Erythroblast (primary cell): ENCODE data around the gene ZNF407.

Experiments
- DNase-seq, 2 experiments: peaks; one replicate each; lab custom pipeline; 2025; lab: John Stamatoyannopoulos, UW
- GATA1 ChIP-seq: IDR thresholded peaks from 2 replicates; pipeline ENCODE4 v1.6.1; 2011; ENCODE audit warnings: low read depth, mild to moderate bottlenecking, control low read depth, low read length, moderate library complexity
- POLR2A ChIP-seq: IDR thresholded peaks from 2 replicates; pipeline ENCODE4 v1.6.1; 2011; ENCODE audit warnings: mild to moderate bottlenecking, low read length

The ZNF407 gene

DNA sequence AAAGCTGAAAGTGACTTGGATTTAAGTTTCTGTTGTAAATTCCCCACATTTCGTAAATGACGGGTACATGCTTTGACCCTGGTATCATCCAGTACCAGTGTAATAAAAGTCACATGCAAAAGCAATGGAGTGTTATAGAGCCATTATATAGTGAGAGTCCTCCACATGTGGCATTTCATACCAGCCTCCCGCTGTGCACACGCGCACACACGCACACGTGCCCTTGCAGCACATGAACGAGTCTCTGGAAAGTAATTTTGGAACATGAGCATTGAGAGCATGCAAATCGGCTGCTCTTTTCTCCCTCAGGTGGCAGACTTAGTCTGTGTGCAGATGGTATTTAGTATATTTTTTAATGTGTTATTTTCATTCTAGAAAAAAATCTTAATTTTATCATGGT lies 198.1 kb downstream of the ZNF407 start:
- no peak for TF ChIP-seq GATA1
- no peak for TF ChIP-seq POLR2A
- no peak for DNase-seq

DNA sequence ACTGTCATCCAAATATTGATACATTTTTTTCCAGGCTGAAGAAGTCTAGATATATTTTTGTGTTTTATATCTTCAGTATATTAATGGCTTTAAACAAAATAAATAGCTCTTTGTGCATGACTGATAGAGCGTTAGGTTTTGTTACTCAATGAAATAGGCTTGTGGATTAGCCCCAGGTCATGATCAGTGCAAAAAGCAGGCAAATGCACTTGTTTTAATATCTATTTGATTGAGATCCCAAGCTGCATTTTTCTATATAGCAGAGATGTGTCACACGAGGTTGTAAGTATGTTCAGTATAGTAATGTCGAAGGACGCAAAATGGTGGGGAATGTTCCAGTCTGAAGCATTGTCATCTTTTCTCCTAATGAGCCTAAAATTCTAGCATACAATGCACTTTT lies 198.5 kb downstream of the ZNF407 start:
- no peak for DNase-seq
- no peak for TF ChIP-seq POLR2A
- no peak for TF ChIP-seq GATA1

GRCh38 chr18:74796841-74797576 lies 199.3 kb downstream of the ZNF407 start:
- no peak for TF ChIP-seq GATA1
- TF ChIP-seq POLR2A, result no peak
- no peak for DNase-seq

DNA sequence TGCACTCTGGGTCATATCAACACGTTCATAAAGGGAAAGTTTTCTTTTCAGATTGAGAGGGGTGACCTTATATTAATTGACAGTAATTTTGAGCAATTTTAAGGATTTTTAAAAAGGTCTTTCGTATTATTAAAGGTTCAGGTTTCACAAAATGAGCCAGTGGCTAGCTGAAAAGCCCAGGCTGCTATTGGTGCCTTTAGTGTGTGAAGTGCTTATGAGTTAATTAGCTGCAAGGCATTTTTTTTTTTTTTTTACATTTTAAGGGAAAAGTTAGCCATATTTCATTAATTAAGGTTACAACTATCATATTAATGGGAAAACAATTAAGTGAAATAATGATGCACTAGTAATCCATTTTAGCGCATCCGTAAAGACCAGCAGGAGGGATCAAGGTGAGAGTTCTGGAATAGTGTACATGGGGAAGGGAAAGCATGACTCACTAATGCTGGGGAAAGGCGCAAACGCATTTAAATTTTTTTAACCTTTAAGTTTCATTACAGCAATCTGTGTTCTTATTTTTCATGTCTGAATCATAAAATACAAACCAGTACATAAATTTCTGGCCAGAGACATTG lies 200.0 kb downstream of the ZNF407 start:
- no peak for DNase-seq
- TF ChIP-seq POLR2A, result no peak
- no peak for TF ChIP-seq GATA1

GRCh38 chr18:74799542-74799941 lies 201.9 kb downstream of the ZNF407 start:
- DNase-seq, result no peak
- TF ChIP-seq GATA1, result no peak
- no peak for TF ChIP-seq POLR2A

- no peak for TF ChIP-seq GATA1
- no peak for TF ChIP-seq POLR2A
- no peak for DNase-seq
Measured at GRCh38 chr18:74800098-74800497, 202.4 kb downstream of the ZNF407 start.

- DNase-seq, result no peak
- TF ChIP-seq POLR2A, result no peak
- TF ChIP-seq GATA1, result no peak
Measured at GRCh38 chr18:74803117-74803516, 205.4 kb downstream of the ZNF407 start.

GRCh38 chr18:74803769-74804168 lies 206.1 kb downstream of the ZNF407 start:
- DNase-seq, result no peak
- no peak for TF ChIP-seq GATA1
- no peak for TF ChIP-seq POLR2A

- TF ChIP-seq POLR2A (no peak), GATA1 (no peak)
- no peak for DNase-seq
Measured at GRCh38 chr18:74804677-74805076, 207.0 kb downstream of the ZNF407 start.

- DNase-seq, result no peak
- TF ChIP-seq GATA1 (no peak), POLR2A (no peak)
Measured at GRCh38 chr18:74806073-74806472, 208.4 kb downstream of the ZNF407 start.

GRCh38 chr18:74806700-74807416 lies 209.2 kb downstream of the ZNF407 start:
- no peak for DNase-seq
- no peak for TF ChIP-seq POLR2A
- TF ChIP-seq GATA1, result no peak

DNA sequence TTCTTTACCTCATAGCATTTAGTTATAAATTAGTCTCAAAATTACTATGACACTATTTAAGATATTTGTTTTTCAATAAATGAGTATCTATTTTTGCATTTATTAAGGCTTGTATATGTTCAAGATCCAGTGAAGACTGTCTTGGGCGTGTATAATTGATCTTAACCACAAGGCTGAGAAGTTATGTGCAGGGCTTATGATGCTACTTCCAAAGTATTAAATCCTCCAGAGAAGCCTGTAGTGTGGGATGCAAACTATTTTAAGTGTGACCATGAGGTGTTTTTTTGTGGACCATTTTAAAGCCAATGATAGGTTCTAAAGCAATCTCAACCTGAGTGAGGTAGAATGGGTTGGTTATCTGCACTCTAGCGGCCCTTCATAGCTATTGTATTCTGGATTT lies 219.9 kb downstream of the ZNF407 start:
- no peak for DNase-seq
- TF ChIP-seq POLR2A (no peak), GATA1 (no peak)

GRCh38 chr18:74818516-74819175 lies 221.0 kb downstream of the ZNF407 start:
- DNase-seq, result no peak
- no peak for TF ChIP-seq GATA1
- TF ChIP-seq POLR2A, result no peak

DNA sequence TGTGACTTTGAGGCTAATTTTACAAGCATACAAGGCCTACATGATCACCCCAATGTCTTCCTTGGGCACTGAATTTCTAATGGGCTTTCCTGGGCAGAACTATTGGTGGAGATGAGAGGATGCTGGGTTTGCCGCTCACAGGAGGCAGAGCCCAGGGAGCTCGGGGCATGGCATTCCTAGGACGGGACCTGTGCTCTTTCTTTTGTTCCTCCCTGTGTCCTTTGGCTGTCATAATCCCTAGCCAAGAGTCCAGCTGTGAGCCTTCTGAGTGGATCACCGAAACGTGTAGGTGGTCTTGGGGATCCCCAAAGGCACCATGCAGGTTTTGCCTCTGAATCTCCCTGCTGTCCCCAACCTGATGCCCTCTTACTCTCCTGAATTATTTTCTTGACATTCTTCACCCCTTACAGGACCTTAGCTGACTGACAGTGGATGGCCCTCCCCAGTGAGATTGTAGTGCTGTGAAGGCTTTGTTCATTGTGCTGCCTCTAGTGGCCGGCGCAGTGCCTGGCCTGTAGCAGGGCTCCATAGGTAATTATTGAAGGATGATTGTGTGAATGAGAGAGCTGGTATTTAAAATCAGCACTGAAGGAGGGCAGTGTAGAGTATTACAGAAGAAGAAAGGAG lies 221.9 kb downstream of the ZNF407 start:
- no peak for TF ChIP-seq POLR2A
- TF ChIP-seq GATA1, result no peak
- peak; percentile 39 to 44 for DNase-seq
